ENCODE measurements around the gene ESRRA. TPM values are rescaled to one million over a fixed set of nuclear protein-coding genes. Genes with fewer than 3 reads are reported as not detected.

Gene ESRRA
- polyA plus RNA-seq, 1 donor from 2014 or later: 29.0 TPM

DNA sequence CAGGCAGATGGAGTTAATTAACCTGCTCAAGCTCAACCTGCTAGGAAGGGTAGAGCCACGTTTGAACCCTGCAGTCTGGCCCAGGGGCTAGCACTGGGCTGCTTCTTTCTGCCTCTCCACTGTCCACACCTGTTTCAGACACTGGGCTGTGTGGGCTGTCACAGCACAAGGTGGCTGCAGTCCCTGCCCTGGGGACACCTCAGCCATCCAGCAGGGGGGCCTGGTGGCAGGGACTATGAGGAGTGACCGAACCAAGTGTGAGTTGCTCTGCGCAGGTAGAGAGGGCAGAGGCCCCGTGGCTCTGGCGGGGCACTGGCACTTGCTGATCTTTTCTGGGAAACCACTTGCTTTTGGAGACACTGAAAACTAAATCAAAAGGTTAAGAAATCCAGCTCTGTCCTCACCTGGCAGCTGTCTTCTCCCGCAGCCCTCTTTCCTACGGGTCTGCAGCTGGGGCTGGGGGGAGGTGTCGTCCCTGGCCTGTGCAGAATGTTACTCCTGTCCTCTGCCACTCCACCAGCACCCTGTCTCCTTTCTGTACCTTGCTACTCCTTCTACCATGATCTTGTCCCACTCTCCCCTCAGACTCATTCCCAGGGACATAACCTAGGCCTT, 26.6 kb upstream of the ESRRA start:
- Histone ChIP-seq H3K9me2 (ENCODE audit: insufficient read depth, low read length) (no peaks in the 10 kb centered on the region), H3K9ac (ENCODE audit: low read length) (no peak overlapping the region), H3K4me3 (ENCODE audit: low read length) (no peak overlapping the region), H3K9me3 (ENCODE audit: low read length) (no peaks in the 10 kb centered on the region), H3K27me3 (ENCODE audit: insufficient read depth, low read depth, low read length) (no peaks in the 10 kb centered on the region), H3K27ac (ENCODE audit: low read length) (no peak overlapping the region), H3K79me2 (replicated peaks; ENCODE audit: insufficient read depth, low read length) (peaks cover 5% of the 10 kb centered on the region), H4K20me1 (ENCODE audit: insufficient read depth) (no peaks in the 10 kb centered on the region), H3K36me3 (ENCODE audit: insufficient read depth, low read length) (no peaks in the 10 kb centered on the region), H3K4me2 (ENCODE audit: low read length) (no peak overlapping the region), H3F3A (ENCODE audit: insufficient read depth, low read length, poor library complexity, severe bottlenecking) (no peaks in the 10 kb centered on the region), H2AFZ (ENCODE audit: low read depth, low read length) (no peak overlapping the region)
- TF ChIP-seq MXI1 (conservative IDR thresholded peaks at IDR 0.05; ENCODE audit: poor library complexity, severe bottlenecking) (no peak), TAF1 (IDR thresholded peaks at IDR 0.05; ENCODE audit: low read depth) (no peak), EZH2 (IDR thresholded peaks at IDR 0.05; ENCODE audit: borderline replicate concordance, insufficient read depth, low read length, poor library complexity, severe bottlenecking) (no peak), RAD21 (conservative IDR thresholded peaks at IDR 0.05) (no peak), SMC3 (conservative IDR thresholded peaks at IDR 0.05; ENCODE audit: poor library complexity) (no peak), EP300 (conservative IDR thresholded peaks at IDR 0.05; ENCODE audit: poor library complexity, severe bottlenecking) (no peak), POLR2AphosphoS5 (IDR thresholded peaks at IDR 0.05) (no peak)
- TF ChIP-seq, protein P1, sequence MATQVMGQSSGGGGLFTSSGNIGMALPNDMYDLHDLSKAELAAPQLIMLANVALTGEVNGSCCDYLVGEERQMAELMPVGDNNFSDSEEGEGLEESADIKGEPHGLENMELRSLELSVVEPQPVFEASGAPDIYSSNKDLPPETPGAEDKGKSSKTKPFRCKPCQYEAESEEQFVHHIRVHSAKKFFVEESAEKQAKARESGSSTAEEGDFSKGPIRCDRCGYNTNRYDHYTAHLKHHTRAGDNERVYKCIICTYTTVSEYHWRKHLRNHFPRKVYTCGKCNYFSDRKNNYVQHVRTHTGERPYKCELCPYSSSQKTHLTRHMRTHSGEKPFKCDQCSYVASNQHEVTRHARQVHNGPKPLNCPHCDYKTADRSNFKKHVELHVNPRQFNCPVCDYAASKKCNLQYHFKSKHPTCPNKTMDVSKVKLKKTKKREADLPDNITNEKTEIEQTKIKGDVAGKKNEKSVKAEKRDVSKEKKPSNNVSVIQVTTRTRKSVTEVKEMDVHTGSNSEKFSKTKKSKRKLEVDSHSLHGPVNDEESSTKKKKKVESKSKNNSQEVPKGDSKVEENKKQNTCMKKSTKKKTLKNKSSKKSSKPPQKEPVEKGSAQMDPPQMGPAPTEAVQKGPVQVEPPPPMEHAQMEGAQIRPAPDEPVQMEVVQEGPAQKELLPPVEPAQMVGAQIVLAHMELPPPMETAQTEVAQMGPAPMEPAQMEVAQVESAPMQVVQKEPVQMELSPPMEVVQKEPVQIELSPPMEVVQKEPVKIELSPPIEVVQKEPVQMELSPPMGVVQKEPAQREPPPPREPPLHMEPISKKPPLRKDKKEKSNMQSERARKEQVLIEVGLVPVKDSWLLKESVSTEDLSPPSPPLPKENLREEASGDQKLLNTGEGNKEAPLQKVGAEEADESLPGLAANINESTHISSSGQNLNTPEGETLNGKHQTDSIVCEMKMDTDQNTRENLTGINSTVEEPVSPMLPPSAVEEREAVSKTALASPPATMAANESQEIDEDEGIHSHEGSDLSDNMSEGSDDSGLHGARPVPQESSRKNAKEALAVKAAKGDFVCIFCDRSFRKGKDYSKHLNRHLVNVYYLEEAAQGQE (IDR thresholded peaks at IDR 0.05; ENCODE audit: borderline replicate concordance): no peak
- TF ChIP-seq, protein P2, sequence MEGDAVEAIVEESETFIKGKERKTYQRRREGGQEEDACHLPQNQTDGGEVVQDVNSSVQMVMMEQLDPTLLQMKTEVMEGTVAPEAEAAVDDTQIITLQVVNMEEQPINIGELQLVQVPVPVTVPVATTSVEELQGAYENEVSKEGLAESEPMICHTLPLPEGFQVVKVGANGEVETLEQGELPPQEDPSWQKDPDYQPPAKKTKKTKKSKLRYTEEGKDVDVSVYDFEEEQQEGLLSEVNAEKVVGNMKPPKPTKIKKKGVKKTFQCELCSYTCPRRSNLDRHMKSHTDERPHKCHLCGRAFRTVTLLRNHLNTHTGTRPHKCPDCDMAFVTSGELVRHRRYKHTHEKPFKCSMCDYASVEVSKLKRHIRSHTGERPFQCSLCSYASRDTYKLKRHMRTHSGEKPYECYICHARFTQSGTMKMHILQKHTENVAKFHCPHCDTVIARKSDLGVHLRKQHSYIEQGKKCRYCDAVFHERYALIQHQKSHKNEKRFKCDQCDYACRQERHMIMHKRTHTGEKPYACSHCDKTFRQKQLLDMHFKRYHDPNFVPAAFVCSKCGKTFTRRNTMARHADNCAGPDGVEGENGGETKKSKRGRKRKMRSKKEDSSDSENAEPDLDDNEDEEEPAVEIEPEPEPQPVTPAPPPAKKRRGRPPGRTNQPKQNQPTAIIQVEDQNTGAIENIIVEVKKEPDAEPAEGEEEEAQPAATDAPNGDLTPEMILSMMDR (IDR thresholded peaks at IDR 0.05; ENCODE audit: poor library complexity, severe bottlenecking): no peak

DNA sequence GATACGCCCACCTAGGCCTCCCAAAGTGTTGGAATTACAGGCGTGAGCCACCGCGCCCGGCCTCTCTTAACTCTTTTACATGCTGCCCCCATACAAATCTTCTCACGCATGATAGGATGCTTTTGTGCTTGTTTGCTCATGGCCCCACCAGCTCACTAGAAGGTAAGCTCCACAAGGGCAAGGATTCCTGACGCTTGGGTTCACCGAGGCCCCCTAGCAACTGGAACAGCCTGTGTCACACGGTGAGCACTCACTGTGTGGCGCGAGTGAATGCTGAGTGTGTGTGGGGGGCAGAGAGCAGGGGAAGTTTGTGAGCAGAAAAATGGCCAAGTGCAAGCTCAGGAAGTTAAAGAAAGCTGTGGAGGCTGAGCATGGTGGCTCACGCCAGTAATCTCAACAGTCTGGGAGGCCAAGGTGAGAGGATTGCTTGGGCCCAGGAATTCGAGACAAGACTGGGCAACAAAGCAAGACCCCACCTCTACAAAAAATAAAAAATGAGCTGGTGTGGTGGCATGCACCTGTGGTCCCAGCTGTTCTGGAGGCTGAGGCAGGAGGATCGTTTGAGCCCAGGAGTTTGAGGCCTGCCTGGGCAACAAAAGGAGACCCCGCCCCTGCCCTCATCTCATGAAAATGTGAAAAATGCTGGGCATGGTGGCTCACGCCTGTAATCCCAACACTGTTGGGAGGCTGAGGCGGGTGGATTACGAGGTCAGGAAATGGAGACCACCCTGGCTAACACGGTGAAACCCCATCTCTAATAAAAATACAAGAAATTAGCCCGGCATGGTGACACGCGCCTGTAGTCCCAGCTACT, 23.2 kb upstream of the ESRRA start:
- TF ChIP-seq, protein P2 (IDR thresholded peaks at IDR 0.05; ENCODE audit: poor library complexity, severe bottlenecking): no peak
- TF ChIP-seq EP300 (conservative IDR thresholded peaks at IDR 0.05; ENCODE audit: poor library complexity, severe bottlenecking) (no peak), POLR2AphosphoS5 (IDR thresholded peaks at IDR 0.05) (no peak), TAF1 (IDR thresholded peaks at IDR 0.05; ENCODE audit: low read depth) (no peak)
- Histone ChIP-seq H3K79me2 (replicated peaks; ENCODE audit: insufficient read depth, low read length) (peaks cover 11% of the 10 kb centered on the region), H3K27ac (ENCODE audit: low read length) (no peak overlapping the region), H3K9me3 (ENCODE audit: low read length) (no peaks in the 10 kb centered on the region), H3F3A (ENCODE audit: insufficient read depth, low read length, poor library complexity, severe bottlenecking) (no peaks in the 10 kb centered on the region), H3K4me2 (ENCODE audit: low read length) (no peak overlapping the region), H3K4me3 (ENCODE audit: low read length) (no peak overlapping the region), H3K9ac (ENCODE audit: low read length) (no peak overlapping the region), H3K9me2 (ENCODE audit: insufficient read depth, low read length) (no peaks in the 10 kb centered on the region), H2AFZ (ENCODE audit: low read depth, low read length) (no peak overlapping the region), H4K20me1 (ENCODE audit: insufficient read depth) (no peaks in the 10 kb centered on the region), H3K36me3 (ENCODE audit: insufficient read depth, low read length) (no peaks in the 10 kb centered on the region), H3K27me3 (ENCODE audit: insufficient read depth, low read depth, low read length) (no peaks in the 10 kb centered on the region)
